Measurements from ENCODE around the gene AHCTF1.

DNA sequence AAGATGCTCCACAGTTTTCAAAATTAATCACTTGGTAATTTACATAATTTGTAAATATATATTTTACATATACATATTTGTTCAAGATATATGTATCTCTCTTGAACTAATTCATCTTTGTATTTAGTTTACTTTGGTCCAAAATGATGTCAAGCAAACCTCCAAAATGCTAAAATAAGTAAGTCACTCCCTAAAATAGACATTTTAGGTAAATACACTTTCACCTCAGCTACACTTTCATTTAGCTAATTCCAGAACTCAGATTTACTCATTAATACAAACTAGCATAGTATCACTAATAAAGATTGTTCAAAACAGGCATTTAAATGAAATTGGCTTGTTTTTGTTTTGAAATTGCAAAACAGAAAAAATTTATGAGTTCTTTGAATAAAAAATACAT, 40.6 kb downstream of the AHCTF1 start:
- TF ChIP-seq, protein P1, sequence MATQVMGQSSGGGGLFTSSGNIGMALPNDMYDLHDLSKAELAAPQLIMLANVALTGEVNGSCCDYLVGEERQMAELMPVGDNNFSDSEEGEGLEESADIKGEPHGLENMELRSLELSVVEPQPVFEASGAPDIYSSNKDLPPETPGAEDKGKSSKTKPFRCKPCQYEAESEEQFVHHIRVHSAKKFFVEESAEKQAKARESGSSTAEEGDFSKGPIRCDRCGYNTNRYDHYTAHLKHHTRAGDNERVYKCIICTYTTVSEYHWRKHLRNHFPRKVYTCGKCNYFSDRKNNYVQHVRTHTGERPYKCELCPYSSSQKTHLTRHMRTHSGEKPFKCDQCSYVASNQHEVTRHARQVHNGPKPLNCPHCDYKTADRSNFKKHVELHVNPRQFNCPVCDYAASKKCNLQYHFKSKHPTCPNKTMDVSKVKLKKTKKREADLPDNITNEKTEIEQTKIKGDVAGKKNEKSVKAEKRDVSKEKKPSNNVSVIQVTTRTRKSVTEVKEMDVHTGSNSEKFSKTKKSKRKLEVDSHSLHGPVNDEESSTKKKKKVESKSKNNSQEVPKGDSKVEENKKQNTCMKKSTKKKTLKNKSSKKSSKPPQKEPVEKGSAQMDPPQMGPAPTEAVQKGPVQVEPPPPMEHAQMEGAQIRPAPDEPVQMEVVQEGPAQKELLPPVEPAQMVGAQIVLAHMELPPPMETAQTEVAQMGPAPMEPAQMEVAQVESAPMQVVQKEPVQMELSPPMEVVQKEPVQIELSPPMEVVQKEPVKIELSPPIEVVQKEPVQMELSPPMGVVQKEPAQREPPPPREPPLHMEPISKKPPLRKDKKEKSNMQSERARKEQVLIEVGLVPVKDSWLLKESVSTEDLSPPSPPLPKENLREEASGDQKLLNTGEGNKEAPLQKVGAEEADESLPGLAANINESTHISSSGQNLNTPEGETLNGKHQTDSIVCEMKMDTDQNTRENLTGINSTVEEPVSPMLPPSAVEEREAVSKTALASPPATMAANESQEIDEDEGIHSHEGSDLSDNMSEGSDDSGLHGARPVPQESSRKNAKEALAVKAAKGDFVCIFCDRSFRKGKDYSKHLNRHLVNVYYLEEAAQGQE (IDR thresholded peaks at IDR 0.05; ENCODE audit: insufficient read depth in 1 of 2, low read depth in 2 of 2, low read length in 2 of 2) = no peak
- TF ChIP-seq FOXP2 (optimal IDR thresholded peaks at IDR 0.05; ENCODE audit: borderline replicate concordance, extremely low read depth, extremely low read length, insufficient read depth) = no peak
- TF ChIP-seq SIN3A (IDR thresholded peaks at IDR 0.05; ENCODE audit: borderline replicate concordance, insufficient read depth, low read length) = no peak
- TF ChIP-seq POLR2AphosphoS5 (IDR thresholded peaks at IDR 0.05; ENCODE audit: low read depth, low read length) = no peak
- TF ChIP-seq TAF1 (IDR thresholded peaks at IDR 0.05; ENCODE audit: borderline replicate concordance, insufficient read depth, low read length) = no peak

Measured in PFSK-1 (cell line).